ENCODE results near the gene KIFC1. TPM values are rescaled to one million over a fixed set of nuclear protein-coding genes. Genes with fewer than 3 reads are reported as not detected.

The KIFC1 gene, protein sequence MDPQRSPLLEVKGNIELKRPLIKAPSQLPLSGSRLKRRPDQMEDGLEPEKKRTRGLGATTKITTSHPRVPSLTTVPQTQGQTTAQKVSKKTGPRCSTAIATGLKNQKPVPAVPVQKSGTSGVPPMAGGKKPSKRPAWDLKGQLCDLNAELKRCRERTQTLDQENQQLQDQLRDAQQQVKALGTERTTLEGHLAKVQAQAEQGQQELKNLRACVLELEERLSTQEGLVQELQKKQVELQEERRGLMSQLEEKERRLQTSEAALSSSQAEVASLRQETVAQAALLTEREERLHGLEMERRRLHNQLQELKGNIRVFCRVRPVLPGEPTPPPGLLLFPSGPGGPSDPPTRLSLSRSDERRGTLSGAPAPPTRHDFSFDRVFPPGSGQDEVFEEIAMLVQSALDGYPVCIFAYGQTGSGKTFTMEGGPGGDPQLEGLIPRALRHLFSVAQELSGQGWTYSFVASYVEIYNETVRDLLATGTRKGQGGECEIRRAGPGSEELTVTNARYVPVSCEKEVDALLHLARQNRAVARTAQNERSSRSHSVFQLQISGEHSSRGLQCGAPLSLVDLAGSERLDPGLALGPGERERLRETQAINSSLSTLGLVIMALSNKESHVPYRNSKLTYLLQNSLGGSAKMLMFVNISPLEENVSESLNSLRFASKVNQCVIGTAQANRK
- polyA plus RNA-seq (2012; rRNA removed): 29.6 and 35.9 TPM in 2 replicates
- polyA plus RNA-seq (2012; cell fraction: cytosol; rRNA removed): 13.6 and 23.2 TPM in 2 replicates
- 40.0 and 48.8 TPM in 2 replicates for polyA plus RNA-seq (2012; cell fraction: nucleus; rRNA removed)

DNA sequence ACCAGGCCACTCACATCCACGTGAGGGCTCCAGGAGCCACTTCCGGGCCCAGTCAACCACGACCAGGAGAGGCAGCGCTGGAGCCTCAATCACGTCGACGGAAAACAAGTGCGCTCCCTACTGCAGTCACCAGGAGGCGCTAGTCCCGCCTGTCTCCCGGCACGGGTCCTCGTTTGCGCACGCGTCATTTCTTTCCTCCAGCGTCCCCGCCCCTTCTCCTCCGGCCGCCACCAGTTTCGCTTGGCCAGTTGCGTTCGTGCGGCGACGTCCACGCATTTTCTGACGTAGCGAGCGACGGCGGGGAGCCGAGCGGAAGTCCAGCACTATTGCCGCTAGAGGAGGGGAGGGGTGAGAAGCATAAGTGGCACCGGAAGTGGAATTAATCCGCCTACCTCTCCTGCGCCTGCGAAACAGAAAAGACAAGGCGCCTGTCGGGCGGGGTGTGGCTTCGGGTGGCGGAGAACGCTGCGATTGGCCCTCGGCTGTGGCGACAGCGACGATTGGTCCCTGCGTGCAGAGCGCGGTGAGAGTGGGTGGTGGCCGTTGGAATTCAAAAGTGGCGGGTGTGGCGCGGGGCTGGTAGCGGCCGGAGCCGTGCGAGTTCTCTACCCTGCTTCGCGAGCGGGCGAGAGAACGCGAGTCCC is at the start of gene KIFC1:
KIFC1 (plus strand) TSS at position 546 of the 644 bp plus-strand sequence. CDS start 163 bp downstream, outside the sequence.
- Histone ChIP-seq H3K9me3 (no peaks in the 10 kb centered on the region), H3K27ac (ENCODE audit: low read depth in 2 of 2, low read length in 1 of 2) (peak within 1 kb of the TSS; percentile 84 to 87), H3K4me1 (ENCODE audit: control insufficient read depth in 1 of 2, insufficient read depth in 2 of 2, low read depth in 1 of 2, low read length in 1 of 2) (peaks cover 0 to 16% of the 10 kb centered on the region in 2 experiments; a peak in 3 of 4 replicates), H3K4me2 (peak within 1 kb of the TSS; percentile 91), H3K79me2 (ENCODE audit: insufficient read depth) (peaks cover 48% of the 10 kb centered on the region), H3K9me2 (no peaks in the 10 kb centered on the region), H3K9ac (peak within 1 kb of the TSS; percentile 84), H3K4me3 (ENCODE audit: low read depth in 2 of 2, low read length in 1 of 2) (peak within 1 kb of the TSS; percentile 66 to 92), H2AFZ (ENCODE audit: low read depth) (peak within 1 kb of the TSS; percentile 95), H4K20me1 (ENCODE audit: insufficient read depth) (peaks cover 4% of the 10 kb centered on the region; the same call in 1 of the 2 replicates), H3K36me3 (replicated peaks in 1 of 2; ENCODE audit: control insufficient read depth in 1 of 2, insufficient read depth in 2 of 2, low read length in 1 of 2) (no peaks in the 10 kb centered on the region), H3K27me3 (ENCODE audit: insufficient read depth) (no peaks in the 10 kb centered on the region), H3F3A (replicated peaks; ENCODE audit: insufficient read depth) (peaks cover 5% of the 10 kb centered on the region)
- peak; percentile 93 for DNase-seq
- 0% methylated on average over 36 of the region's 67 CpGs for WGBS (ENCODE audit: low lambda C conversion rate)
- ChIA-PET CTCF (interaction anchor here (0.7 to 2.5 kb wide), 24 partner anchors 9 to 99 kb away, joined by 3 to 22 read pairs (median 4); partner anchors contain the start of genes CUTA, PHF1 and ZBTB9), POLR2A (interaction anchor here (1.0 kb wide), 1 partner anchor 92 kb away, joined by 5 read pairs; no protein-coding TSS in a partner anchor)
- TF ChIP-seq RAD21 (IDR thresholded peaks at IDR 0.05; ENCODE audit: low read length): peak; percentile 67
- no peak for TF ChIP-seq GATA2 (CRISPR knock-in tag; IDR thresholded peaks at IDR 0.05)
- no peak; a peak in 1 of 4 replicates for TF ChIP-seq EP300 (IDR thresholded peaks at IDR 0.05; ENCODE audit: borderline replicate concordance in 1 of 2, low read depth in 1 of 2, low read length in 1 of 2)
- peak; percentile 31; the same call in 1 of the 2 replicates for TF ChIP-seq POLR2AphosphoS5 (IDR thresholded peaks at IDR 0.05; ENCODE audit: low read depth, low read length)
- TF ChIP-seq, protein P1, sequence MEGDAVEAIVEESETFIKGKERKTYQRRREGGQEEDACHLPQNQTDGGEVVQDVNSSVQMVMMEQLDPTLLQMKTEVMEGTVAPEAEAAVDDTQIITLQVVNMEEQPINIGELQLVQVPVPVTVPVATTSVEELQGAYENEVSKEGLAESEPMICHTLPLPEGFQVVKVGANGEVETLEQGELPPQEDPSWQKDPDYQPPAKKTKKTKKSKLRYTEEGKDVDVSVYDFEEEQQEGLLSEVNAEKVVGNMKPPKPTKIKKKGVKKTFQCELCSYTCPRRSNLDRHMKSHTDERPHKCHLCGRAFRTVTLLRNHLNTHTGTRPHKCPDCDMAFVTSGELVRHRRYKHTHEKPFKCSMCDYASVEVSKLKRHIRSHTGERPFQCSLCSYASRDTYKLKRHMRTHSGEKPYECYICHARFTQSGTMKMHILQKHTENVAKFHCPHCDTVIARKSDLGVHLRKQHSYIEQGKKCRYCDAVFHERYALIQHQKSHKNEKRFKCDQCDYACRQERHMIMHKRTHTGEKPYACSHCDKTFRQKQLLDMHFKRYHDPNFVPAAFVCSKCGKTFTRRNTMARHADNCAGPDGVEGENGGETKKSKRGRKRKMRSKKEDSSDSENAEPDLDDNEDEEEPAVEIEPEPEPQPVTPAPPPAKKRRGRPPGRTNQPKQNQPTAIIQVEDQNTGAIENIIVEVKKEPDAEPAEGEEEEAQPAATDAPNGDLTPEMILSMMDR (IDR thresholded peaks at IDR 0.05): peak; percentile 87
- TF ChIP-seq FOXJ3 (CRISPR knock-in tag; IDR thresholded peaks at IDR 0.05): 0 out of 2 replicates have a peak, but pooled peaks have one; percentile 57
- TF ChIP-seq ELF1 (IDR thresholded peaks at IDR 0.05): peak; percentile 75
- TF ChIP-seq EZH2phosphoT487 (IDR thresholded peaks at IDR 0.05; ENCODE audit: borderline replicate concordance, low read depth): no peak
- TF ChIP-seq, protein P2, sequence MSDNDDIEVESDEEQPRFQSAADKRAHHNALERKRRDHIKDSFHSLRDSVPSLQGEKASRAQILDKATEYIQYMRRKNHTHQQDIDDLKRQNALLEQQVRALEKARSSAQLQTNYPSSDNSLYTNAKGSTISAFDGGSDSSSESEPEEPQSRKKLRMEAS (IDR thresholded peaks at IDR 0.05; ENCODE audit: low read depth): peak; percentile 98
- TF ChIP-seq FOXM1 (IDR thresholded peaks at IDR 0.05; ENCODE audit: low read depth): peak; percentile 96
- TF ChIP-seq, protein P3, sequence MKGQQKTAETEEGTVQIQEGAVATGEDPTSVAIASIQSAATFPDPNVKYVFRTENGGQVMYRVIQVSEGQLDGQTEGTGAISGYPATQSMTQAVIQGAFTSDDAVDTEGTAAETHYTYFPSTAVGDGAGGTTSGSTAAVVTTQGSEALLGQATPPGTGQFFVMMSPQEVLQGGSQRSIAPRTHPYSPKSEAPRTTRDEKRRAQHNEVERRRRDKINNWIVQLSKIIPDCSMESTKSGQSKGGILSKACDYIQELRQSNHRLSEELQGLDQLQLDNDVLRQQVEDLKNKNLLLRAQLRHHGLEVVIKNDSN (IDR thresholded peaks at IDR 0.05; ENCODE audit: borderline replicate concordance, low read depth): peak; percentile 45; the same call in 1 of the 2 replicates
- TF ChIP-seq SMC3 (IDR thresholded peaks at IDR 0.05; ENCODE audit: low read depth, low read length): peak; percentile 90
- peak; percentile 78 for TF ChIP-seq NRF1 (IDR thresholded peaks at IDR 0.05; ENCODE audit: low read depth, low read length)
- peak; percentile 99 for TF ChIP-seq SIN3A (IDR thresholded peaks at IDR 0.05; ENCODE audit: borderline replicate concordance, low read depth, low read length)
- no peak for TF ChIP-seq REST (IDR thresholded peaks at IDR 0.05; ENCODE audit: low read depth, low read length)
- TF ChIP-seq YY1 (IDR thresholded peaks at IDR 0.05; ENCODE audit: low read depth): peak; percentile 30; the same call in 1 of the 2 replicates
- peak; percentile 83 for TF ChIP-seq GABPA (IDR thresholded peaks at IDR 0.05; ENCODE audit: low read depth)
- no peak; the same call in none of the 2 replicates for TF ChIP-seq RFX5 (IDR thresholded peaks at IDR 0.05; ENCODE audit: low read length)
- TF ChIP-seq TCF12 (IDR thresholded peaks at IDR 0.05): peak; percentile 9; the same call in 1 of the 2 replicates
- peak; percentile 85 for TF ChIP-seq MXI1 (IDR thresholded peaks at IDR 0.05; ENCODE audit: low read depth, low read length)
- TF ChIP-seq RCOR1 (IDR thresholded peaks at IDR 0.05; ENCODE audit: low read length): peak; percentile 29; the same call in 1 of the 2 replicates
- peak; percentile 66 for TF ChIP-seq CHD2 (IDR thresholded peaks at IDR 0.05; ENCODE audit: low read length, partially characterized antibody)

Measured in SK-N-SH (cell line).